Stimulated activated CD4-positive, alpha-beta T cell treated with anti-CD3 and anti-CD28 coated beads, Interleukin-2, amount 100 ng/mL, for 48 hours (primary cell): ENCODE data around the gene GMEB1.
A peak's percentile ranks its signal among the peaks of the same experiment; 100 is the strongest.
"Not testable (repeated sequence)": the region's sequence is repeated elsewhere in the genome, so short reads cannot be mapped to it uniquely, and the experiment has no call there.

Experiments
- DNase-seq, 2 donors: peaks; one replicate each; pipeline ENCODE4 v3.0.0-alpha.2; 2020

Gene GMEB1

GRCh38 chr1:28671254-28671780 lies 2.7 kb downstream of the GMEB1 start:
- no peak for DNase-seq

DNA sequence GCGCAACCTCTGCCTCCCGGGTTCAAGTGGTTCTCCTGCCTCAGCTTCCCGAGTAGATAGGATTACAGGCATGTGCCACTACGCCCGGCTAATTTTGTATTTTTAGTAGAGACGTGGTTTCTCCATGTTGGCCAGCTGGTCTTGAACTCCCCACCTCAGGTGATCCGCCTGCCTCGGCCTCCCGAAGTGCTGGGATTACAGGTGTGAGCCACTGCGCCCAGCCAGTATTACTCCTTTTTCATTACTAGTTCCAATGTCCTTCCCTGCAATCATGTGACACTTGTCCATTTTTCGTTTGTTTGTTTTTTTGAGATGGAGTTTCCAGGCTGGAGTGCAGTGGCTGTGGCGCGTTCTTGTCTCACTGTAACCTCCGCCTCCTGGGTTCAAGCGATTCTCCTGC lies 4.4 kb downstream of the GMEB1 start:
- DNase-seq, result not testable (repeated sequence)

DNA sequence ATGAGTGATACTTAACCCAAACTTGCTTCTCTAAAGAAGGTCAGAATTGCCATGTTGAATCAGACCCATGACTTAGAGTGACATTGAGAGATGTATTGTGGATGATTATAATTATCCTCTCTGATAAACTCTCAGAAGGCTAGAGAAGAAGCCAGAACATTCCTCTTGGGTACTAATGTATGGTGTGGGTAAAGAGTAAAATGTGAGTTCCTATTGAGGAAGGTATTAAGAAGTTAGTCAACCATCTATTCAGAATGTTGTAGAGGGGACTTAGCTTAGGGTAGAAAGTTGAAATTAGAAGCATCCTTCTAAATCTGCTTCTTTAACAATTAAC lies 7.3 kb downstream of the GMEB1 start:
- DNase-seq, result no peak

DNA sequence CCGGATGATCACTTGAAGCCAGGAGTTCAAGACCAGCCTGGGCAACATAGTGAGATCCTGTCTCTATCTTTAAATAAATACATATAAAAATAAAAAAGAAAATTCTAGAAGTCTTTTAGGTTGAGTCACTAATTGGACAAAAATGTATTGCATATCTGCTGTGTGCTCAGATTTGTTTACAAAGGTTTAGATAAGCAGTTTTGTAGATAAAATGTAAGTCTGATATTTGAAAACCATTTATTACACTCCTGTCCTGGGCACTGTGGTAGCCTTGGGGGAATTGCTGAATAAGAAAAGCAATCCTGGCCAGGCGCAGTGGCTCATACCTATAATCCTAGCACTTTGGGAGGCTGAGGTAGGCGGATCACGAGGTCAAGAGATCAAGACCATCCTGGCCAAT lies 11.6 kb downstream of the GMEB1 start:
- DNase-seq, result no peak

DNA sequence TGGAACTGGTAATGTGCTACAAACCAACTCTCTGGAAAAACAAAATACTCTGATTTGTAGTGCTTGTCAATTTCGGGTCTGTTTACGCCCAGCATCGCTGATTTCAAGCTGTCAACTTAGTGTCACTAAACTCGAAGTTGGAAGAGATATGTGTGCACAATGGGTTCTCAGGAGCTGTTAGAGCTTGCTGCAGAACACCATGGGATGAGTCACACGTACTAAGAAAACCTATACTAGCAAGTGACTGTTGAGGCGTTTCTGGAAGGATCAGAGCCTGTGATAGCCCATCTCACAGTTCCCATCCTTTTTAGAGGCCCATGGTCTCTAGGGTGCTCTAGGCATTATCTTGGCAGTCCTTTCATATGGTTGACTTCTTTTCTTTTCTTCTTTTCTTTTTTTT lies 14.3 kb downstream of the GMEB1 start:
- DNase-seq, result no peak

DNA sequence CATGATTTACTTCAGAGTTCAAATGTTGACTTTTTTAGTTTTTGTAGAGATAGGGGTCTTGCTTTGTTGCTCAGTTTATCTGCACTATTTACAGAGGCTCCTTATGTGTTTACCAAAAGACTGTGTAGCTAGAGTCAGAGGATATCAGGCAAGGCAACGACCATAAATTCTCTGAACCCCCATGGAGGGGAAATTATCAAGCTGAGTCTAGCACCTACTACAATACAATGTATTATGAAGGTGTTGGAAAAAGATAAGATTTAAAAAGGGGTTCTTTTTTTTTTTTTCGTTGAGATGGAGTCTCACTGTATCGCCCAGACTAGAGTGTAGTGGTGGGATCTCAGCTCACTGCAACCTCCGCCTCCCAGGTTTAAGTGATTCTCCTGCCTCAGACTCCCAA lies 16.4 kb downstream of the GMEB1 start:
- DNase-seq, result no peak

- not testable (repeated sequence) for DNase-seq
Observed at GRCh38 chr1:28691627-28692026, 23.0 kb downstream of the GMEB1 start.

GRCh38 chr1:28703629-28704028 lies 35.0 kb downstream of the GMEB1 start:
- no peak for DNase-seq

DNA sequence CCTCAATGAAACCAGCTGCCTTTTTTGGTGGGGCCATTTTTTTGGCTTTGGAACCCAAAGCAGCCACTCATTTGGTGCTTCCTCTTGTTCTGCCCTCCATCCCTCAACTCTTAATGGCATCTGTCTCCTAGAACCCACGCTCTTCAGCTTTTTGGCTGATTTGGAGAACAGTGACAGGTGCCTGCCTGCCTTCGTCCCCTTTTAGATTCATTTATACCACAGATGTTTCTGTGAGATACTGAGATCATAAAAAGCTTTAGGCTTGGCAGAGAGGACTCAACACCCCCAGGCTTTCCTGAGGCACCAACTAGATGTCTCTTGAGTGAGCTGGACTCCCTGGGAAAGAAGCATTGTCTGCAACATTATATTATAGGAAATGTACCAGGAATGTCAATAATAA lies 47.8 kb downstream of the GMEB1 start:
- DNase-seq, result no peak

- no peak for DNase-seq
Observed at GRCh38 chr1:28718166-28718565, 49.6 kb downstream of the GMEB1 start.

DNA sequence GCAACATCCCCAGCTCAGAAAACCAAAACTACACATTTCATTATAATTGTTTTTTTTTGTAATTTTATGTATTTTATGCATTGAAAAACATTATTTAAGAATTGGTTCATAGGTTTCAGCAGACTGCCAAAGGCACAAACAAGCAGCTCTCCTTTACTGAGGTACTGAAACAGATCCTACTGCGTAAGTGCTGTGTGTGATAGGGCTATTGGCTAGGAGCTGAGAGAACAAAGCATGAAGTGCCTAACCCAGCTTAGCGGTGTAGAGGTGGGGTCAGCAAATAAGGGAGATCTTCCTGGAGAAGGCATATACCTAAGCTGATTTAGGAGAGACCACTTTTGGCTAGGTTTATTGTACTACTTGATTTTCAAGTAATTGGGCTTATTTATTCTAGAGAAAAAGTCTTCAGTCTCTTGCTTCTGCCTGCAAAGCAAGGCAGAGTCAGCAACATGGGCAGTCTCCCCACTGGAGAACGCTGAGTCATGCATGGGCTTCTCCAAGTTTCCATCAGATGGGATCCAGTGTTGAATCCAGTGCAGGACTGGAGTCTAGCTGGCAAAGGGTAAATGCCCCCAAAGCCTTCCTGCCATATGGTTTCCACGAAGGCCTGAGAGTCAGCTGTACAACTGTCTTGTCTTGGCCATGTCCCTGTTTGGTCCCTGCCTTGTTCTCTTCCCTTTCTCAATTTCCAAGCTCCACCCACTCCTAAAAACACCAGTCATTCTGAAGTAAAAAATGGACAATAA lies 50.2 kb downstream of the GMEB1 start:
- no peak for DNase-seq

DNA sequence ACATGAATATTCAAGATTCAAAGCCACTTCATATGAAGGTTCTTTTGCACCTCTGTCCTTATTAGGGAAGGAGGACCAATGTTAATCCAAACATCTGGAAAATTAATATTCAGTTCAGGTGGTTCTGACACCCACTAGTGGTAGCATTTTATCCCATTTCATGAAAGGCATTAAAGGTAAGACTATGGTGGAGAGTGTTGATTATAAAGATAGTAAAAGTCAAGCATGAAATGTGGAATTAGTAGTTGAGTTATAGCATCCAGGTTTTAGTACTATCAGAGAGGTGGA lies 50.7 kb downstream of the GMEB1 start:
- DNase-seq, result no peak

DNA sequence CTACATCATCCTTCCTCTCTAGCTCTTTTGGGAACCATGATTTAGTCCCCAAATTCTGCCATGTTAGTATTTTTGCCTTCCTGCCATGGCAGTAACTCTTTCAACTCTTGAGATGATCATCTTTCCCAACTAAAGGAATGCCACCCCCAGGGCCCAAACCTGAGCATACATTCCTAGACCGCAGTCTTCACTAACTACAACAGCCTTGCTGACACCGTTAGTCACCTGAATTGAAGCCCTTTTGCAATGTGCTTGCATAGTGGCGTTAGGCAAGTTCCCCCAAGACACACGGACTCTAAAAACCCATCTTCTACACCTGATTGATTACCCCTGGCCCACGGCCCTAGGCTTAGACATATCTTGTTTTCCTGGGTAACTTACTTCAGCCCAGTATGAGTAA lies 51.8 kb downstream of the GMEB1 start:
- DNase-seq, result no peak

DNA sequence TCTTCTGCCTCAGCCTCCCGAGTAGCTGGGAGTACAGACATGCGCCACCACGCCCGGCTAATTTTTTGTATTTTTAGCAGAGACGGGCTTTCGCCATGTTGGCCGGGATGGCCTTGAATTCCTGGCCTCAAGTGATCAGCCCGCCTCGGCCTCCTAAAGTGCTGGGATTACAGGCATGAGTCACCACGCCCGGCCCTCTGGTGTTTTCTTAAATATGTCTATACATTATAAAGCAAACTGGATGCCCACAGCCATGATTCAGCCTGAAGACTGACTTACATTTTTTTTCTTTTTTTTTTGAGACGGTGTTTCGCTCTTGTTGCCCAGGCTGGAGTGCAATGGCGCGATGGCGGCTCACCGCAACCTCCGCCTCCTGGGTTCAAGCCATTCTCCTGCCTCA lies 53.3 kb downstream of the GMEB1 start:
- not testable (repeated sequence) for DNase-seq

DNA sequence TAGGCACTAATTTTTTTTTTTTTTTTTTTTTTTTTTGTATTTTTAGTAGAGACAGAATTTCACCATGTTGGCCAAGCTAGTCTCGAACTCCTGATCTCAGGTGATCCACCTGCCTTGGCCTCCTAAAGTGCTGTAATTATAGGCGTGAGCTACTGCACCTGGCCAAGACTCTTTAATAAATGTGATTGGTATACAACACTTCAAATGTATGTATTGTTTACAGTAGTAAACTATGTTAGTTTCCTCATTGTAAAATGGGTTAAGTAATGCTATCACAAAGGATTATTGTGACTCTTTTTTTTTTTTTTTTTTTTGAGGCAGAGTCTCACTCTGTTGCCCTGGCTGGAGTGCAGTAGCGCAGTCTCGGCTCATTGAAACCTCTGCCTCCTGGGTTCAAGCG lies 56.8 kb downstream of the GMEB1 start:
- DNase-seq, result not testable (repeated sequence)

GRCh38 chr1:28735961-28736449 lies 67.4 kb downstream of the GMEB1 start:
- no peak for DNase-seq

GRCh38 chr1:28736450-28737306 lies 68.1 kb downstream of the GMEB1 start, which contains the start of gene YTHDF2:
YTHDF2 (plus strand) TSS chr1:28736940; CDS start chr1:28737121, 181 bp downstream.
- DNase-seq, result peak; percentile 98

GRCh38 chr1:28737307-28738132 lies 68.9 kb downstream of the GMEB1 start:
- DNase-seq, result peak; percentile 37 to 52

DNA sequence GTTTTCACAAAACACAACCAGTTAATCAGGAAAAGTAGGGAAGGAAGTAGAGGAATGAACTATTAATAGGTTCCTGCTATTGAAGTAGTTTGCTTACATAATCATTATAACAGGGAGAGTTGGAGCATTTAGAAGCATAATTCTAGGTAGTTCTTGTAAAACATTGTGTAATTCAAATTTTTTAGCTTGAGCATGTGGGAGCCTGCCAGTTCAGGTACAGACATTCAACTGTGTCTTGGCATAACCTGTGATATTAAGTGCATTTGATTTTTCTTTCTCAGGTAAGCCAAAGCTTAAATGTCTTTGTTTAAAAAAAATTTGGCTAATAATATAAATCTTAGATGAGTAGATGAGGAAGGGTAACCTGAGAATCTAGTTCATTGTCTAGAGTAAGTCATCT lies 71.5 kb downstream of the GMEB1 start:
- DNase-seq, result no peak

DNA sequence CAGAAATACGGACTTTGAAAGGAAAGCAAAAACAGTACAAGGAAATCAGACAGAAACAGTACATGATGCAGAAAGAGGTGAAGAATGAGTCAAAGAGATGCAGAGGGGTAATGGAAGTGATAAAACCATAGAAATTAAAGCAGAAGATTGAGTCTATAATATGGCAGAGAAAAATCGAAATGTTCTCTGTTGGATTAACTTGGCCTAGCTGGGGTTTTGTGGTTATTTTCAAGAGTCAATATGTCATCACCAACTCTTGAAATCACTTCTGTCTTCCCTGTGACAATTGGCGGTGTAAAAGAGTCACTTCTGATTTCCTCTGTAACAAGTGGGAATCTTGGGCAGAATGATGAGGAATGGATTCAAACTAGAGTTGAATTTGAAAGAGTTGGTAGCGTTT lies 75.6 kb downstream of the GMEB1 start:
- DNase-seq, result no peak

DNA sequence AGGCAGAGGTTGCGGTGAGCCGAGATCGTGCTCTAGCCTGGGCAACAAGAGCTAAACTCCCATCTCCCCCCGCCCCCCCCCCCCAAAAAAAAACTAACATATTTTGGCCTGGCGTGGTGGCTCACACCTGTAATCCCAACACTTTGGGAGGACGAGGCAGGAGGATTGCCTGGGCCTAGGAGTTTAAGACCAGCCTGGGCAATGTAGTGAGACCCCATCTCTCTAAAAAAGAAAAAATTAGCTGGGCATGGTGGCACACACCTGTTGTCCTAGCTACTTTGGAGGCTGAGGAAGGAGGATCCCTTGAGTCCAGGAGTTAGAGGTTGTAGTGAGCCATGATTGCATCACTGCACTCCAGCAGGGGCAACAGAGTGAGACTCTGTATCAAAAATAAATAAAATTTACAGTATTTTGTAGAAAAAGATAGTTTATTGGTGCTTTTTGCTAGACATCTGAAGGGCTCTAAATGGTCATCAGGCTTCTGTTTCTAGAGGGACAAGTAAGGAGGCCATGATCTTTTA lies 77.1 kb downstream of the GMEB1 start:
- DNase-seq, result no peak

DNA sequence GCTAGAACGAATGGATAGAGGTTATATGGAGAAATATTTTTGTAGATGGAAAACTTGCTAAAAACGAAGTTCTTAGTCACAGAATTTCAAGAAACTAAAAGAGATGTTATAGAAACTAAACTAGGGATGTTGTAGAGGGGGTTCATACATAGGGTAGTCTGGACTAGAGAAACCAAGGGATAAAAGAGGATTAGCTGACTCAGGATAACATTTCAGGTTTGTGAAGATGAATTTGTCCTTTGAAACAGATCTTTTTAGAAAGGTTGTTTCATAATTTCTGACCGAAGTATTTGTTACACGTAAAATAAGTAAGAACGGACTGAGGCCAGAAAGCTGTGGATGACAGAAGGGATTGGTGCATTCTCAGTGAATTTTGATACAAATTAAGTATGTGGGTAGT lies 81.7 kb downstream of the GMEB1 start:
- no peak for DNase-seq

GRCh38 chr1:28750771-28751294 lies 82.2 kb downstream of the GMEB1 start:
- not testable (repeated sequence) for DNase-seq
